HG03575 (cell line): Measurements from ENCODE around the gene DIPK1B.

Experiments
- ATAC-seq: cut with Tn5 transposase; IDR thresholded peaks from one replicate; pipeline ENCODE4 v1.9.1; 2021; ENCODE audit not compliant: unreplicated experiment, insufficient number of reproducible peaks, low FRiP score; ENCODE audit errors: extremely low read depth

Gene DIPK1B

GRCh38 chr9:136714096-136714892 lies 1.9 kb downstream of the DIPK1B start:
- ATAC-seq, result no peak

GRCh38 chr9:136714893-136715274 lies 2.5 kb downstream of the DIPK1B start:
- no peak for ATAC-seq

- ATAC-seq, result no peak
Measured at GRCh38 chr9:136717399-136717798, 5.0 kb downstream of the DIPK1B start.

GRCh38 chr9:136718345-136719194 lies 6.2 kb downstream of the DIPK1B start:
- no peak for ATAC-seq

GRCh38 chr9:136719195-136719880 lies 7.0 kb downstream of the DIPK1B start:
- ATAC-seq, result no peak

DNA sequence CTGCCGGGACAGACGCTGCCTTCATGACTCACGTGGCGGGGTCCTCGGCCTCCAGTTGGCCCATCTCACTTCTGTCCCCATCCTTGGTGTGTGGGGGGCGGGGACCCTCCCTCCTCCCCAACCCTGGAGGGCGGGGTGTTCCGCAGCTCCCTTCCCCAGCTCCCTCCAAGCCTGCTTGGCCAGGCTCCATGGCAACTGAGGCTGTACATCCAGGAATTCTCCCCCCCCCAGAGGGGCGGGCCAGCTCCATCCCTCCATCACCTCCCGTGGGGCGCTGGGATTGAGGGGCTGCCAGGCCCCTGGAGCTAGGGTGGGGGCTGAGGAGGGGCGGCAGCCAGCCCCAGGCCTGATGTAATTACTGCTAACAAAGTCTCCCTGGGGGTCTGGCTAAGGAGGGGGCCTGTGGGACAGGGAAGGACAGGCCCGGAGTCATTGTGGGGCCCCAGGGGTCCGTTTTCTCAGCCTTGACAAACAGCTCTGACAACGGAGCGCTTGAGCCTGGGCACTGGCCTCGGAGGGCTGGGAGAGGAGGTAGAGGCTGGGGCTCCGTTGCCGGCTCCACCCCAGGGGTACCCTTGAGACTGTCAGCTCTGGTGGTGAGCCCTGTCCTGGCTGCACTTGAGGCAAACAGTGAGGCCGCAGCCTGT lies 8.0 kb downstream of the DIPK1B start:
- no peak for ATAC-seq

- no peak for ATAC-seq
Measured at GRCh38 chr9:136720898-136721338, 8.5 kb downstream of the DIPK1B start.

DNA sequence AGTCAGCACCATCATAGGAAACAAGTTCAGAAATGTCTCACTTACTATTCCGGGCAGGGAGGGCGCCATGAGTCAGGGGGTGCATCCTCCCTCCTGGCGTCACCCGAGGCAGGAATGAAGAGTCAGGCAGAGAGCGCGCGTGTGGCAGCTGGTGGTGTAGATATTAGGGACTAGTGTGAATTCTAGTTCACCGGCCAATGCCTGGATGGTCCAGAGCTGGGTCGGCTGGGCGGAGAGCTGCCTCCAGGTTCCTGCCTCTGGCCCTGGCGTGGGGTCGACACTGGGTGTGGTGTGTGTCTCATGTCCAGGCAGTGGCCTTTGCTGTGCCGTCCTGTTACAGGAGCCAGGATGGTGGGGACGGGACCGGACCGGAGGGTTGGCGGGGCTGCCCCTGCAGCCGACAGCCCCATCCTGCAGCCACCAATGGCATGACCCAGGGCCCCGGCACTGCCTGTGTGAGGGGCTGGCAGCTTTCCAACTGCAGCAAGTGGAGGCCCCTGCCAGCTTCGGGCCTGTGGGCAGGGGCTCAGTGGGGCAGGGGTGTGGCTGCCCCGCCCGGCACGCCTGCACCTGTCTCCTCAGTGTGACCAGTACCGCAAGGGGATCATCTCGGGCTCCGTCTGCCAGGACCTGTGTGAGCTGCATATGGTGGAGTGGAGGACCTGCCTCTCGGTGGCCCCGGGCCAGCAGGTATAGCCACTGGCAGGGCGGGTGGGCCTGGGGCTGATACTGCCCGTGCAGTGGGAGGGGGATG lies 9.1 kb downstream of the DIPK1B start:
- no peak for ATAC-seq

GRCh38 chr9:136722093-136722968 lies 10.0 kb downstream of the DIPK1B start:
- no peak for ATAC-seq

GRCh38 chr9:136722969-136723356 lies 10.6 kb downstream of the DIPK1B start:
- no peak for ATAC-seq

- no peak for ATAC-seq
Measured at GRCh38 chr9:136723362-136723976, 11.1 kb downstream of the DIPK1B start.

DNA sequence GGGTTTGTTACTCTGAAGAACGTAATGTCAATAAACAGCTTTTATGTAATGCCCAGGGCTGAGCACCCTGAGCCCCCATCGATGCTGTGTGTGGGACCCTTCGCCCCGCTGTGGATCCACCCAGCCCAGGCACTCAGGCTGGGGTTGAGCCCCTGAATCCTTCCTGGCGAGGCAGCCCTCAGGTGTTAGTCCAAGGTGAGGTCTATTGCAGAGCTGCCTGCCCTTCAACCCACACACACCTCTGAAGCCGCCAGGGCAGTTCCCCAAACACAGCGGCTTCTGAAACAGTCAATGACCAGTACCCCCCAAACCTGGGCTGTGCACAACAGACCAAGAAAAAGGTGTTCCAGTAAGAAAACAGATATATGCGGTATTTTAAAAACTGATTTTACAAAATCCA lies 11.6 kb downstream of the DIPK1B start:
- no peak for ATAC-seq

DNA sequence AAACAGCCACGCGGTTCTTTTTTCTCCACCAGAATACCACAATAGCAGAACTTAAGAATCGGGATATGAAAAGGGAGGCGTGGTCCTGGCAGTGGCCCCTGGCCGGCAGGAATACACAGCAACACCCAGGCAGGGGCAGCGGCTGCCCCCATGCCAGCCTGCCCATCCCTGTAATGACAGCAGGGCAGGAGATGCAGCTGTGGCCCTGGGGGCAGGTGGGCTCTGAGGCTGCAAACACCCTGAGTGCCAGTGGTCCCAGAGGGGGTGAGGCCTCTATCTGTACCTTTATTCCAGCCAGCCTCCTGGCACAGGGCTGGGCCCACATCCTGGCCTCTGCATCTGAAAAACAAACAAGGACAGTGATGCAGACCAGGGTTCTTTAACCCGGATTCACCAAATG lies 12.4 kb downstream of the DIPK1B start:
- no peak for ATAC-seq

GRCh38 chr9:136725612-136726011 lies 13.2 kb downstream of the DIPK1B start:
- no peak for ATAC-seq

DNA sequence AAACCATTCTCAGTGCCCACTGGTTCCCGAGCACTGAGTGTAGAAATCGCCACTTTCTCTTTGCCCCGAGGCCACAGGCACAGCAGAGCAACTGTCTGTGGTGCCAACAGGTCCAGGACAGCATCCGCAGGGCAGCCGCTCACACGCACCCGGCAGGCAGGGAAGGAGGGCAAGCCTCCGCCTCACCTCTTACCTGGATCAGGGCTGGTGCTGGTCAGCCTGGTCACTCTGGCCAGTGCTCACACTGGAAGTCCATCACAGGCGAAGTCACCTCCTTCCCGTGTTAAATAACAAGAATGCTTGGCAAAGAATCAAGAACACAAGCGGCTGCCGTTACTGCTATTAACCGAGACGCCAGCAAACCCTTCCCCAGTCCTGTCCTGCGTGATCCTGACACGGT lies 13.7 kb downstream of the DIPK1B start:
- no peak for ATAC-seq

- ATAC-seq, result no peak
Measured at GRCh38 chr9:136726631-136727191, 14.3 kb downstream of the DIPK1B start.

- no peak for ATAC-seq
Measured at GRCh38 chr9:136728080-136728547, 15.7 kb downstream of the DIPK1B start.
